SK-N-SH treated with all-trans-retinoic acid at 6 μM for 48 hours (cell line): Measurements from ENCODE around the gene NME7.

Experiments
- PATZ1 ChIP-seq: fragments of 250-450 bp; sonication (Bioruptor Pico); IDR thresholded peaks from 2 replicates; pipeline ENCODE4 v1.8.0; 2020; ENCODE audit warnings: mild to moderate bottlenecking, moderate library complexity, borderline replicate concordance
- POU6F1 ChIP-seq: fragments of 250-450 bp; sonication (Bioruptor Pico); IDR thresholded peaks from 2 replicates; pipeline ENCODE4 v1.8.0; 2021; ENCODE audit warnings: low read depth, mild to moderate bottlenecking, moderate library complexity, borderline replicate concordance

GRCh38 chr1:169305948-169306347, 61.6 kb downstream of the NME7 start:
- TF ChIP-seq POU6F1 (CRISPR knock-in tag) = no peak
- TF ChIP-seq PATZ1 (CRISPR knock-in tag) = no peak
